Middle frontal gyrus (tissue), 1 donor: ENCODE measurements around the gene BAG1.

Experiments used
- DNase-seq: peaks from one replicate; pipeline ENCODE4 v3.0.0-alpha.2; 2015; ENCODE audit warnings: low spot score; ENCODE audit errors: extremely low spot score

The BAG1 gene

GRCh38 chr9:33220681-33221567 lies 43.6 kb downstream of the BAG1 start:
- no peak for DNase-seq

- DNase-seq, result no peak
Observed at GRCh38 chr9:33211695-33212393, 52.7 kb downstream of the BAG1 start.

GRCh38 chr9:33210006-33210715 lies 54.3 kb downstream of the BAG1 start:
- DNase-seq, result no peak

GRCh38 chr9:33209394-33209793 lies 55.1 kb downstream of the BAG1 start:
- DNase-seq, result no peak

GRCh38 chr9:33202552-33203201 lies 61.8 kb downstream of the BAG1 start:
- DNase-seq, result no peak
